K562 (cell line): ENCODE results near the gene FASTKD3. TPM values are rescaled to one million over a fixed set of nuclear protein-coding genes. Genes with fewer than 3 reads are reported as not detected.

Source experiments
- KLF13 ChIP-seq: fragments of 450-650 bp; IDR thresholded peaks from 2 replicates; pipeline ENCODE4 v1.6.1; 2016; ENCODE audit warnings: missing genetic modification characterization, low read depth, mild to moderate bottlenecking, missing compliant biosample characterization, moderate library complexity, borderline replicate concordance
- KLF16 ChIP-seq: IDR thresholded peaks from 2 replicates; pipeline ENCODE4 v1.6.1; 2016; ENCODE audit warnings: antibody characterized with exemption
- MAZ ChIP-seq, 2 experiments: fragments of 450-650 bp in 1 of 2; sonication (generic) in 1 of 2; formaldehyde crosslinking; IDR thresholded peaks in 1 of 2; conservative IDR thresholded peaks in 1 of 2; 2 replicates each; pipeline versions ENCODE4 v1.4.0 to v1.5.0; 2020; ENCODE audit warnings: mild to moderate bottlenecking in 1 of 2, missing genetic modification reagents in 1 of 2
- NR4A1 ChIP-seq, 2 experiments: fragments of 250-450 bp in 1 of 2; fragments of 450-650 bp in 1 of 2; sonication (Bioruptor Pico) in 1 of 2; IDR thresholded peaks; 2 replicates each; pipeline versions ENCODE4 v1.4.0 to v1.6.1; 2016 to 2020; ENCODE audit warnings: mild to moderate bottlenecking in 2 of 2, missing compliant biosample characterization in 1 of 2, missing genetic modification characterization in 1 of 2, moderate library complexity in 1 of 2
- ZNF384 ChIP-seq: IDR thresholded peaks from 2 replicates; pipeline ENCODE4 v1.6.1; 2012; ENCODE audit warnings: low read depth, low read length, improper control_type of control experiment
- polyA plus RNA-seq, 8 experiments: library from polyadenylated mRNA; depleted of rRNA in 4 of 8; stranded (reverse) in 5 of 8; unstranded in 3 of 8; fragments of >200 nt; fragmentation: Nextera tagmentation in 2 of 8; fragmentation: Illumina TruSeq in 1 of 8; extraction: Ambion mirVana in 2 of 8; extraction: Trizol in 1 of 8; gene quantifications; 2 replicates each; pipeline versions ENCODE4 v1.2.1 to v1.2.3, GENCODE V29; 2011 to 2014; ENCODE audit warnings: inconsistent platforms in 1 of 8, missing spikeins in 1 of 8
- total RNA-seq, 7 experiments: library from RNA; depleted of rRNA in 6 of 7; stranded (reverse); fragments of >200 nt in 6 of 7; fragmentation: Illumina TruSeq in 2 of 7; extraction: Trizol in 2 of 7; gene quantifications; 2 replicates each; pipeline versions ENCODE4 v1.2.1 to v1.2.3, GENCODE V29; 2011 to 2021; ENCODE audit warnings: low replicate concordance in 1 of 7
- TF ChIP-seq, protein P1 (sequence below): fragments of 200-600 bp; sonication (generic); IDR thresholded peaks from one replicate; pipeline ENCODE4 v1.6.1; 2012; ENCODE audit warnings: mild to moderate bottlenecking, low read depth, low read length, inconsistent platforms
- TF ChIP-seq, protein P2 (sequence below), 2 experiments: IDR thresholded peaks; 2 replicates each; pipeline ENCODE4 v1.6.1; 2012; ENCODE audit warnings: improper control_type of control experiment in 2 of 2, low read depth in 2 of 2, low read length in 2 of 2, borderline replicate concordance in 1 of 2
- TF ChIP-seq, protein P3 (sequence below): fragments of 250-450 bp; sonication (Bioruptor Pico); IDR thresholded peaks from 2 replicates; pipeline ENCODE4 v1.4.0; 2020
- TF ChIP-seq, protein P4 (sequence below): fragments of 250-450 bp; sonication (Bioruptor Pico); IDR thresholded peaks from 2 replicates; pipeline ENCODE4 v1.5.0; 2020; ENCODE audit warnings: mild to moderate bottlenecking

FASTKD3 gene
- total and polyA plus RNA-seq, 9 of the 15 experiments (the other 6 are each of a cell fraction or from before 2014, with no cell fraction given), result 17.1 to 149 (median 47.5) TPM

DNA sequence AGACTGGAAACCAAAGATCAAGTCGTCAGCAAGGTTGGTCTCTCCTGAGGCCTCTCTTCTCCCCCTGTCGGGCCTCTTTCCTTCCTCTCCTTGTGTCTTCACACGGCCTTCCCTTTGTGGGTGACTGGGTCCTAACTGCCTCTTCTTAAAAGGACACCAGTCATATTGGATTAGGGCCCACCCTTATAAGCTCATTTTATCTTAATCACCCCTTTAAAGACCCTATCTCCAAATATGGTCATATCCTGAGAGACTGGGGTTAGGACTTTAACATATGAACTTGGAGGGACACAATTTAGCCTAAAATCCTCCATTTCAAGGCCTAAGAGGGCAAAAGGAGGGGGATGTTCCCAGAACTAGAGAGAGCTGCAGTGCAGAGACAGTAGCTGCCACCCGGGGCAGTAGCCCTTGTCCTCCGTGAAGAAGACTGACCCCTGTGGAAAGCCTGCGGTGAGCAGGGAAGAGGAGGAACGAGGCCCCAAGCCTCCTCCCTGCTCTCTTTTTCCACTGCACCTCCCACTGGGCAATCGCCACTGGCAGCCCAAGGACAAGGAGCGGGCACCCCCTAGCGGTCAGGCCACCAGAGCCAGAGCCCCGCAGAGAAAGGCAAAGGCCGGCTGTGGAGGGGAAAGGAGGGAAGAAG lies 52.8 kb downstream of the FASTKD3 start (continued):
- TF ChIP-seq, protein P1, sequence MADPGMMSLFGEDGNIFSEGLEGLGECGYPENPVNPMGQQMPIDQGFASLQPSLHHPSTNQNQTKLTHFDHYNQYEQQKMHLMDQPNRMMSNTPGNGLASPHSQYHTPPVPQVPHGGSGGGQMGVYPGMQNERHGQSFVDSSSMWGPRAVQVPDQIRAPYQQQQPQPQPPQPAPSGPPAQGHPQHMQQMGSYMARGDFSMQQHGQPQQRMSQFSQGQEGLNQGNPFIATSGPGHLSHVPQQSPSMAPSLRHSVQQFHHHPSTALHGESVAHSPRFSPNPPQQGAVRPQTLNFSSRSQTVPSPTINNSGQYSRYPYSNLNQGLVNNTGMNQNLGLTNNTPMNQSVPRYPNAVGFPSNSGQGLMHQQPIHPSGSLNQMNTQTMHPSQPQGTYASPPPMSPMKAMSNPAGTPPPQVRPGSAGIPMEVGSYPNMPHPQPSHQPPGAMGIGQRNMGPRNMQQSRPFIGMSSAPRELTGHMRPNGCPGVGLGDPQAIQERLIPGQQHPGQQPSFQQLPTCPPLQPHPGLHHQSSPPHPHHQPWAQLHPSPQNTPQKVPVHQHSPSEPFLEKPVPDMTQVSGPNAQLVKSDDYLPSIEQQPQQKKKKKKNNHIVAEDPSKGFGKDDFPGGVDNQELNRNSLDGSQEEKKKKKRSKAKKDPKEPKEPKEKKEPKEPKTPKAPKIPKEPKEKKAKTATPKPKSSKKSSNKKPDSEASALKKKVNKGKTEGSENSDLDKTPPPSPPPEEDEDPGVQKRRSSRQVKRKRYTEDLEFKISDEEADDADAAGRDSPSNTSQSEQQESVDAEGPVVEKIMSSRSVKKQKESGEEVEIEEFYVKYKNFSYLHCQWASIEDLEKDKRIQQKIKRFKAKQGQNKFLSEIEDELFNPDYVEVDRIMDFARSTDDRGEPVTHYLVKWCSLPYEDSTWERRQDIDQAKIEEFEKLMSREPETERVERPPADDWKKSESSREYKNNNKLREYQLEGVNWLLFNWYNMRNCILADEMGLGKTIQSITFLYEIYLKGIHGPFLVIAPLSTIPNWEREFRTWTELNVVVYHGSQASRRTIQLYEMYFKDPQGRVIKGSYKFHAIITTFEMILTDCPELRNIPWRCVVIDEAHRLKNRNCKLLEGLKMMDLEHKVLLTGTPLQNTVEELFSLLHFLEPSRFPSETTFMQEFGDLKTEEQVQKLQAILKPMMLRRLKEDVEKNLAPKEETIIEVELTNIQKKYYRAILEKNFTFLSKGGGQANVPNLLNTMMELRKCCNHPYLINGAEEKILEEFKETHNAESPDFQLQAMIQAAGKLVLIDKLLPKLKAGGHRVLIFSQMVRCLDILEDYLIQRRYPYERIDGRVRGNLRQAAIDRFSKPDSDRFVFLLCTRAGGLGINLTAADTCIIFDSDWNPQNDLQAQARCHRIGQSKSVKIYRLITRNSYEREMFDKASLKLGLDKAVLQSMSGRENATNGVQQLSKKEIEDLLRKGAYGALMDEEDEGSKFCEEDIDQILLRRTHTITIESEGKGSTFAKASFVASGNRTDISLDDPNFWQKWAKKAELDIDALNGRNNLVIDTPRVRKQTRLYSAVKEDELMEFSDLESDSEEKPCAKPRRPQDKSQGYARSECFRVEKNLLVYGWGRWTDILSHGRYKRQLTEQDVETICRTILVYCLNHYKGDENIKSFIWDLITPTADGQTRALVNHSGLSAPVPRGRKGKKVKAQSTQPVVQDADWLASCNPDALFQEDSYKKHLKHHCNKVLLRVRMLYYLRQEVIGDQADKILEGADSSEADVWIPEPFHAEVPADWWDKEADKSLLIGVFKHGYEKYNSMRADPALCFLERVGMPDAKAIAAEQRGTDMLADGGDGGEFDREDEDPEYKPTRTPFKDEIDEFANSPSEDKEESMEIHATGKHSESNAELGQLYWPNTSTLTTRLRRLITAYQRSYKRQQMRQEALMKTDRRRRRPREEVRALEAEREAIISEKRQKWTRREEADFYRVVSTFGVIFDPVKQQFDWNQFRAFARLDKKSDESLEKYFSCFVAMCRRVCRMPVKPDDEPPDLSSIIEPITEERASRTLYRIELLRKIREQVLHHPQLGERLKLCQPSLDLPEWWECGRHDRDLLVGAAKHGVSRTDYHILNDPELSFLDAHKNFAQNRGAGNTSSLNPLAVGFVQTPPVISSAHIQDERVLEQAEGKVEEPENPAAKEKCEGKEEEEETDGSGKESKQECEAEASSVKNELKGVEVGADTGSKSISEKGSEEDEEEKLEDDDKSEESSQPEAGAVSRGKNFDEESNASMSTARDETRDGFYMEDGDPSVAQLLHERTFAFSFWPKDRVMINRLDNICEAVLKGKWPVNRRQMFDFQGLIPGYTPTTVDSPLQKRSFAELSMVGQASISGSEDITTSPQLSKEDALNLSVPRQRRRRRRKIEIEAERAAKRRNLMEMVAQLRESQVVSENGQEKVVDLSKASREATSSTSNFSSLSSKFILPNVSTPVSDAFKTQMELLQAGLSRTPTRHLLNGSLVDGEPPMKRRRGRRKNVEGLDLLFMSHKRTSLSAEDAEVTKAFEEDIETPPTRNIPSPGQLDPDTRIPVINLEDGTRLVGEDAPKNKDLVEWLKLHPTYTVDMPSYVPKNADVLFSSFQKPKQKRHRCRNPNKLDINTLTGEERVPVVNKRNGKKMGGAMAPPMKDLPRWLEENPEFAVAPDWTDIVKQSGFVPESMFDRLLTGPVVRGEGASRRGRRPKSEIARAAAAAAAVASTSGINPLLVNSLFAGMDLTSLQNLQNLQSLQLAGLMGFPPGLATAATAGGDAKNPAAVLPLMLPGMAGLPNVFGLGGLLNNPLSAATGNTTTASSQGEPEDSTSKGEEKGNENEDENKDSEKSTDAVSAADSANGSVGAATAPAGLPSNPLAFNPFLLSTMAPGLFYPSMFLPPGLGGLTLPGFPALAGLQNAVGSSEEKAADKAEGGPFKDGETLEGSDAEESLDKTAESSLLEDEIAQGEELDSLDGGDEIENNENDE, result no peak
- TF ChIP-seq, protein P2, sequence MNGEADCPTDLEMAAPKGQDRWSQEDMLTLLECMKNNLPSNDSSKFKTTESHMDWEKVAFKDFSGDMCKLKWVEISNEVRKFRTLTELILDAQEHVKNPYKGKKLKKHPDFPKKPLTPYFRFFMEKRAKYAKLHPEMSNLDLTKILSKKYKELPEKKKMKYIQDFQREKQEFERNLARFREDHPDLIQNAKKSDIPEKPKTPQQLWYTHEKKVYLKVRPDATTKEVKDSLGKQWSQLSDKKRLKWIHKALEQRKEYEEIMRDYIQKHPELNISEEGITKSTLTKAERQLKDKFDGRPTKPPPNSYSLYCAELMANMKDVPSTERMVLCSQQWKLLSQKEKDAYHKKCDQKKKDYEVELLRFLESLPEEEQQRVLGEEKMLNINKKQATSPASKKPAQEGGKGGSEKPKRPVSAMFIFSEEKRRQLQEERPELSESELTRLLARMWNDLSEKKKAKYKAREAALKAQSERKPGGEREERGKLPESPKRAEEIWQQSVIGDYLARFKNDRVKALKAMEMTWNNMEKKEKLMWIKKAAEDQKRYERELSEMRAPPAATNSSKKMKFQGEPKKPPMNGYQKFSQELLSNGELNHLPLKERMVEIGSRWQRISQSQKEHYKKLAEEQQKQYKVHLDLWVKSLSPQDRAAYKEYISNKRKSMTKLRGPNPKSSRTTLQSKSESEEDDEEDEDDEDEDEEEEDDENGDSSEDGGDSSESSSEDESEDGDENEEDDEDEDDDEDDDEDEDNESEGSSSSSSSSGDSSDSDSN (IDR thresholded peaks at IDR 0.05; ENCODE audit: borderline replicate concordance in 1 of 2, low read depth in 2 of 2, low read length in 2 of 2), result no peak
- 0 out of 2 replicates have a peak, but pooled peaks have one; percentile 15 for TF ChIP-seq ZNF384
- TF ChIP-seq, protein P3, sequence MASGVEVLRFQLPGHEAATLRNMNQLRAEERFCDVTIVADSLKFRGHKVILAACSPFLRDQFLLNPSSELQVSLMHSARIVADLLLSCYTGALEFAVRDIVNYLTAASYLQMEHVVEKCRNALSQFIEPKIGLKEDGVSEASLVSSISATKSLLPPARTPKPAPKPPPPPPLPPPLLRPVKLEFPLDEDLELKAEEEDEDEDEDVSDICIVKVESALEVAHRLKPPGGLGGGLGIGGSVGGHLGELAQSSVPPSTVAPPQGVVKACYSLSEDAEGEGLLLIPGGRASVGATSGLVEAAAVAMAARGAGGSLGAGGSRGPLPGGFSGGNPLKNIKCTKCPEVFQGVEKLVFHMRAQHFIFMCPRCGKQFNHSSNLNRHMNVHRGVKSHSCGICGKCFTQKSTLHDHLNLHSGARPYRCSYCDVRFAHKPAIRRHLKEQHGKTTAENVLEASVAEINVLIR, result no peak
- TF ChIP-seq MAZ (CRISPR knock-in tag; conservative IDR thresholded peaks at IDR 0.05 in 1 of 2, IDR thresholded peaks at IDR 0.05 in 1 of 2), result peak; percentile 55 to 64; a peak in 2 of 4 replicates
- TF ChIP-seq, protein P4, sequence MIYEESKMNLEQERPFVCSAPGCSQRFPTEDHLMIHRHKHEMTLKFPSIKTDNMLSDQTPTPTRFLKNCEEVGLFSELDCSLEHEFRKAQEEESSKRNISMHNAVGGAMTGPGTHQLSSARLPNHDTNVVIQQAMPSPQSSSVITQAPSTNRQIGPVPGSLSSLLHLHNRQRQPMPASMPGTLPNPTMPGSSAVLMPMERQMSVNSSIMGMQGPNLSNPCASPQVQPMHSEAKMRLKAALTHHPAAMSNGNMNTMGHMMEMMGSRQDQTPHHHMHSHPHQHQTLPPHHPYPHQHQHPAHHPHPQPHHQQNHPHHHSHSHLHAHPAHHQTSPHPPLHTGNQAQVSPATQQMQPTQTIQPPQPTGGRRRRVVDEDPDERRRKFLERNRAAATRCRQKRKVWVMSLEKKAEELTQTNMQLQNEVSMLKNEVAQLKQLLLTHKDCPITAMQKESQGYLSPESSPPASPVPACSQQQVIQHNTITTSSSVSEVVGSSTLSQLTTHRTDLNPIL (CRISPR knock-in tag), result no peak
- TF ChIP-seq KLF16, result peak; percentile 34; the same call in 1 of the 2 replicates
- 0 out of 2 replicates have a peak, but pooled peaks have one; percentile 56 for TF ChIP-seq KLF13 (tag)
- TF ChIP-seq NR4A1 (CRISPR knock-in tag; IDR thresholded peaks at IDR 0.05), result no peak
- no peak for TF ChIP-seq NR4A1 (tag; IDR thresholded peaks at IDR 0.05)
